Heart left ventricle (tissue), 16 donors: ENCODE data around the gene MED27. TPM values are rescaled to one million over a fixed set of nuclear protein-coding genes. Genes with fewer than 3 reads are reported as not detected.

Source experiments
- ATAC-seq, 4 donors: fragments of 200-7000 bp; cut with Tn5 transposase; one replicate each; pipeline ENCODE4 v1.9.1; 2020 to 2022; ENCODE audit warnings: moderate library complexity in 4 of 4, mild to moderate bottlenecking in 3 of 4, moderate number of reproducible peaks in 1 of 4
- DNase-seq, 5 donors: peaks; one replicate each; pipeline ENCODE4 v3.0.0-alpha.2; 2020
- H3K27ac ChIP-seq, 12 donors: fragments of 200-600 bp; sonication (generic) in 4 of 12; one replicate each; pipeline versions ENCODE4 v1.5.0 to v1.8.0; 2016 to 2022; ENCODE audit warnings: mild to moderate bottlenecking in 2 of 12
- H3K27me3 ChIP-seq, 9 donors: fragments of 200-600 bp; sonication (generic) in 2 of 9; one replicate each; pipeline versions ENCODE4 v1.5.1 to v1.8.0; 2016 to 2022; ENCODE audit warnings: mild to moderate bottlenecking in 3 of 9
- H3K36me3 ChIP-seq, 9 donors: fragments of 200-600 bp; sonication (generic) in 2 of 9; one replicate each; pipeline versions ENCODE4 v1.5.0 to v1.8.0; 2018 to 2022; ENCODE audit warnings: mild to moderate bottlenecking in 2 of 9
- H3K4me1 ChIP-seq, 12 donors: fragments of 200-600 bp; sonication (generic) in 4 of 12; one replicate each; pipeline versions ENCODE4 v1.5.0 to v1.8.0; 2016 to 2022; ENCODE audit warnings: mild to moderate bottlenecking in 3 of 12
- H3K4me3 ChIP-seq, 12 donors: fragments of 200-600 bp; sonication (generic) in 4 of 12; one replicate each; pipeline versions ENCODE4 v1.5.0 to v1.8.0; 2017 to 2022; ENCODE audit warnings: mild to moderate bottlenecking in 9 of 12, moderate library complexity in 4 of 12
- H3K9me3 ChIP-seq, 12 donors: fragments of 200-600 bp; sonication (generic) in 4 of 12; one replicate each; pipeline versions ENCODE4 v1.5.0 to v1.8.0; 2016 to 2022; ENCODE audit warnings: mild to moderate bottlenecking in 1 of 12
- CTCF ChIP-seq, 12 donors: fragments of 200-600 bp; sonication (generic) in 4 of 12; IDR thresholded peaks; one replicate each; pipeline versions ENCODE4 v1.5.0 to v1.8.0; 2018 to 2022; ENCODE audit warnings: antibody characterized with exemption in 12 of 12, mild to moderate bottlenecking in 5 of 12
- POLR2A ChIP-seq, 2 donors: fragments of 450-650 bp; IDR thresholded peaks; one replicate each; pipeline ENCODE4 v1.6.1; 2017; ENCODE audit warnings: antibody characterized with exemption in 2 of 2, mild to moderate bottlenecking in 2 of 2, moderate library complexity in 2 of 2
- WGBS, 4 donors: extraction: QIAGEN DNeasy Blood & Tissue Kit in 2 of 4; methylation state at CpG; one replicate each; pipeline versions ENCODE4 v1.1.5 to v1.1.7; 2013 to 2018; 5-methylcytosine and 5-hydroxymethylcytosine counted together
- intact Hi-C, 10 donors: fragments of 100-400 bp; cut with DNase I; formaldehyde crosslinking; loops; one replicate each; pipeline versions ENCODE4 v1.11.1 to v1.14.2; 2022
- polyA plus RNA-seq, 2 donors: library from polyadenylated mRNA; stranded (reverse); fragments of 200-250 nt; gene quantifications; one replicate each; pipeline ENCODE4 v1.2.3, GENCODE V29; 2013
- total RNA-seq, 9 donors: library from RNA; depleted of rRNA in 2 of 9; stranded (reverse); fragments of >200 nt in 2 of 9; fragmentation: NEBNext Ultra II Directional in 3 of 9; extraction: Animal tissue kit (Norgen Biotek cat#: 25700) in 3 of 9; gene quantifications; one replicate each; pipeline versions ENCODE4 v1.1.0 to v1.2.4, GENCODE V29; 2016 to 2023
- donor health status: ischemic (EF 13 %, LVEDD 7.1; RV severe dilation, severe dysfunction).
- donor health status: healthy with polysubstance abuse.
- donor health status: DM: no; HTN: yes; CAD: no.
- donor health status: DM: no; HTN: no; CAD: no.
- donor health status: ischemic (EF 25% LVEDD 6.9; RV normal size, moderate dysfunction).
- donor health status: ischemic (EF 25% LVEDD 5.7; RV mildly dilated, moderate dysfunction).
- donor health status: healthy.
- donor health status: DM: yes; HTN: yes; CAD: no.
- donor health status: ischemic (EF 35%, LVEDD 5.7; RV mildly dilated, moderate dysfunction).
- donor health status: nonischemic (EF 11% LVEDD 7.7; RV severe dilation, severe dysfunction).
- donor health status: DM: yes; HTN: yes; CAD: no.
- donor health status: PGD.
- donor health status: ischemic (EF 29% LVEDD 5.4; RV normal size, mild dysfunction).
- donor health status: nonischemic (EF 23%, LVEDD 6.1; RV moderate dilation, normal function).

MED27 gene
- total and polyA plus RNA-seq, 11 donors = 14.3 to 23.0 (median 15.6) TPM

- peaks cover 0 to 5% (median 0%) of the 10 kb centered on the region in 9 donors for H3K27me3 ChIP-seq
These were observed 234.9 kb downstream of the MED27 start for GRCh38 chr9:131844745-131845118.

GRCh38 chr9:131843989-131844744 is 235.5 kb downstream of the MED27 start:
- Histone ChIP-seq H3K9me3 (no peaks in the 10 kb centered on the region), H3K4me3 (no peak overlapping the region), H3K4me1 (no peaks in the 10 kb centered on the region), H3K27me3 (peaks cover 0 to 11% (median 0%) of the 10 kb centered on the region in 9 donors), H3K27ac (no peak overlapping the region), H3K36me3 (no peaks in the 10 kb centered on the region)
- DNase-seq (peak in 1 of 5 donors; percentile 40), ATAC-seq (no peak)
- TF ChIP-seq CTCF (IDR thresholded peaks at IDR 0.05) = no peak
- TF ChIP-seq POLR2A (IDR thresholded peaks at IDR 0.05) = no peak
- WGBS, 4 donors = 83 to 89% (median 87%) methylated on average over 24 to 33 of the region's 33 CpGs
- intact Hi-C loops = no loop called here

More at GRCh38 chr9:131844745-131845118, 234.9 kb downstream of the MED27 start:
- no peak overlapping the region for H3K4me3 ChIP-seq
- peak in 2 of 5 donors; percentile 2 to 16 for DNase-seq
- 87 to 95% (median 93%) methylated on average over 4 of the region's 4 CpGs for WGBS, 4 donors
- no peaks in the 10 kb centered on the region for H3K36me3 ChIP-seq
- TF ChIP-seq CTCF (IDR thresholded peaks at IDR 0.05) (no peak), POLR2A (IDR thresholded peaks at IDR 0.05) (no peak)
- H3K9me3 ChIP-seq = no peaks in the 10 kb centered on the region
- intact Hi-C loops = no loop called here
- H3K27ac ChIP-seq = no peak overlapping the region
- no peaks in the 10 kb centered on the region for H3K4me1 ChIP-seq
- ATAC-seq = no peak

- H3K4me3 ChIP-seq = no peak overlapping the region
- H3K27ac ChIP-seq = no peak overlapping the region
- H3K36me3 ChIP-seq = no peaks in the 10 kb centered on the region
- intact Hi-C loops = no loop called here
- whole genome bisulfite sequencing, 4 donors = 72 to 78% (median 77%) methylated on average over 30 of the region's 30 CpGs
- H3K4me1 ChIP-seq = no peaks in the 10 kb centered on the region
- DNase-seq (peak in 1 of 5 donors; percentile 23), ATAC-seq (no peak)
- peaks cover 0 to 12% (median 0%) of the 10 kb centered on the region in 9 donors for H3K27me3 ChIP-seq
- TF ChIP-seq POLR2A (IDR thresholded peaks at IDR 0.05) (no peak), CTCF (IDR thresholded peaks at IDR 0.05) (no peak)
- no peaks in the 10 kb centered on the region for H3K9me3 ChIP-seq
These were observed 237.8 kb downstream of the MED27 start for GRCh38 chr9:131841765-131842318.
